Measurements from ENCODE around the gene BANF2.

BANF2 gene

GRCh38 chr20:17682889-17683198, 16.9 kb upstream of the BANF2 start:
- no peak for TF ChIP-seq CTCF (IDR thresholded peaks at IDR 0.05; ENCODE audit: control insufficient read depth, extremely low read depth, insufficient read depth)
- no peak for DNase-seq (ENCODE audit: low read depth)
- peak overlapping the region; percentile 52 for H3K4me3 ChIP-seq (ENCODE audit: low read depth, low read length)

- H3K4me3 ChIP-seq (ENCODE audit: low read depth, low read length) = no peak overlapping the region
- no peak for TF ChIP-seq CTCF (IDR thresholded peaks at IDR 0.05; ENCODE audit: control insufficient read depth, extremely low read depth, insufficient read depth)
- DNase-seq (ENCODE audit: low read depth) = no peak
Measured at GRCh38 chr20:17683218-17684076, 16.3 kb upstream of the BANF2 start.

- DNase-seq (ENCODE audit: low read depth) = no peak
- no peak overlapping the region for H3K4me3 ChIP-seq (ENCODE audit: low read depth, low read length)
- TF ChIP-seq CTCF (IDR thresholded peaks at IDR 0.05; ENCODE audit: control insufficient read depth, extremely low read depth, insufficient read depth) = no peak
Measured at GRCh38 chr20:17684077-17684888, 15.5 kb upstream of the BANF2 start.

GRCh38 chr20:17685168-17685567, 14.6 kb upstream of the BANF2 start:
- no peak for DNase-seq (ENCODE audit: low read depth)
- no peak overlapping the region for H3K4me3 ChIP-seq (ENCODE audit: low read depth, low read length)
- TF ChIP-seq CTCF (IDR thresholded peaks at IDR 0.05; ENCODE audit: control insufficient read depth, extremely low read depth, insufficient read depth) = no peak

GRCh38 chr20:17687800-17688199, 12.0 kb upstream of the BANF2 start:
- TF ChIP-seq CTCF (IDR thresholded peaks at IDR 0.05; ENCODE audit: control insufficient read depth, extremely low read depth, insufficient read depth) = no peak
- H3K4me3 ChIP-seq (ENCODE audit: low read depth, low read length) = no peak overlapping the region
- no peak for DNase-seq (ENCODE audit: low read depth)

GRCh38 chr20:17688965-17689364, 10.8 kb upstream of the BANF2 start:
- no peak for DNase-seq (ENCODE audit: low read depth)
- H3K4me3 ChIP-seq (ENCODE audit: low read depth, low read length) = no peak overlapping the region
- no peak for TF ChIP-seq CTCF (IDR thresholded peaks at IDR 0.05; ENCODE audit: control insufficient read depth, extremely low read depth, insufficient read depth)

Data from LNCaP clone FGC (cell line).